PC-3 (cell line): ENCODE results near the gene SORBS2. TPM values are rescaled to one million over a fixed set of nuclear protein-coding genes. Genes with fewer than 3 reads are reported as not detected.
"Not testable (repeated sequence)": the region's sequence is repeated elsewhere in the genome, so short reads cannot be mapped to it uniquely, and the experiment has no call there.

ENCODE experiments used
- ATAC-seq: fragments of 200-7000 bp; cut with Tn5 transposase; 2 replicates; pipeline ENCODE4 v1.9.1; 2020; ENCODE audit warnings: mild to moderate bottlenecking, moderate library complexity
- BruUV-seq: library from RNA; stranded (reverse); fragments of 400-500 nt; replicated peaks from 2 replicates; lab custom pipeline; 2021; lab: Mats Ljungman, UMichigan
- CTCF ChIA-PET: fragments of 300-600 bp; sonication (Branson Sonifier 250); formaldehyde crosslinking; loops from one replicate; lab custom pipeline; 2022; ENCODE audit warnings: antibody characterized with exemption; lab: Charles Lee
- POLR2A ChIA-PET: fragments of 300-600 bp; sonication (Branson Sonifier 250); formaldehyde crosslinking; loops from one replicate; lab custom pipeline; 2022; ENCODE audit warnings: antibody characterized with exemption; ENCODE audit not compliant: unreplicated experiment; lab: Charles Lee
- DNase-seq: peaks from one replicate; pipeline ENCODE4 v3.0.0-alpha.2; 2015
- H2AFZ ChIP-seq: fragments of 300-600 bp; sonication (generic); 2 replicates; pipeline ENCODE4 v1.6.0; 2016; ENCODE audit warnings: antibody characterized with exemption, low read length
- H3F3A ChIP-seq: fragments of 300-600 bp; sonication (generic); one replicate; pipeline ENCODE4 v1.6.0; 2017; ENCODE audit warnings: antibody characterized with exemption, low read length, control low read depth, mild to moderate bottlenecking; ENCODE audit not compliant: unreplicated experiment
- H3K27ac ChIP-seq: fragments of 300-600 bp; sonication (generic); 2 replicates; pipeline ENCODE4 v1.5.1; 2016; ENCODE audit warnings: mild to moderate bottlenecking, low read length
- H3K27me3 ChIP-seq: fragments of 300-600 bp; sonication (generic); 2 replicates; pipeline ENCODE4 v1.6.1; 2016; ENCODE audit warnings: low read length, mixed read lengths
- H3K36me3 ChIP-seq: fragments of 300-600 bp; sonication (generic); 2 replicates; pipeline ENCODE4 v1.6.1; 2016; ENCODE audit warnings: low read depth, mixed run types, low read length, mixed read lengths
- H3K4me1 ChIP-seq: fragments of 300-600 bp; sonication (generic); 2 replicates; pipeline ENCODE4 v1.5.1; 2016; ENCODE audit warnings: low read length; ENCODE audit not compliant: insufficient read depth
- H3K4me2 ChIP-seq: fragments of 300-600 bp; sonication (generic); 2 replicates; pipeline ENCODE4 v1.6.0; 2016; ENCODE audit warnings: low read length
- H3K4me3 ChIP-seq: fragments of 300-600 bp; sonication (generic); 2 replicates; pipeline ENCODE4 v1.5.1; 2016; ENCODE audit warnings: mild to moderate bottlenecking, low read length, mixed read lengths
- H3K79me2 ChIP-seq: fragments of 300-600 bp; sonication (generic); 2 replicates; pipeline ENCODE4 v1.6.1; 2017; ENCODE audit warnings: low read length, mixed read lengths
- H3K9ac ChIP-seq: fragments of 300-600 bp; sonication (generic); 2 replicates; pipeline ENCODE4 v1.6.0; 2016; ENCODE audit warnings: mild to moderate bottlenecking, low read length
- H3K9me2 ChIP-seq: fragments of 300-600 bp; sonication (generic); replicated peaks from 2 replicates; pipeline ENCODE4 v1.6.1; 2016; ENCODE audit warnings: mixed run types, low read length, mixed read lengths
- H3K9me3 ChIP-seq: fragments of 300-600 bp; sonication (generic); 2 replicates; pipeline ENCODE4 v1.6.1; 2016; ENCODE audit warnings: low read length, mixed read lengths
- H4K20me1 ChIP-seq: fragments of 300-600 bp; sonication (generic); 2 replicates; pipeline ENCODE4 v1.6.1; 2016; ENCODE audit warnings: low read length, mixed read lengths
- EZH2 ChIP-seq: fragments of 300-600 bp; sonication (generic); IDR thresholded peaks from one replicate; pipeline ENCODE4 v1.6.1; 2017; ENCODE audit warnings: antibody characterized with exemption, mild to moderate bottlenecking, low read length; ENCODE audit not compliant: unreplicated experiment
- EZH2phosphoT487 ChIP-seq: fragments of 300-600 bp; sonication (generic); IDR thresholded peaks from 2 replicates; pipeline ENCODE4 v1.6.1; 2018; ENCODE audit warnings: mild to moderate bottlenecking, antibody characterized with exemption, low read length, borderline replicate concordance
- intact Hi-C: fragments of 100-400 bp; cut with micrococcal nuclease; formaldehyde crosslinking; loops from 2 replicates; pipeline ENCODE4 v1.9.0; 2023
- total RNA-seq: library from RNA; depleted of rRNA; stranded (reverse); fragments of >200 nt; gene quantifications from 2 replicates; pipeline ENCODE4 v1.2.3, GENCODE V29; 2014
- TF ChIP-seq, protein P1 (sequence below): fragments of 300-600 bp; sonication (generic); conservative IDR thresholded peaks from 2 replicates; pipeline ENCODE4 v1.5.1; 2017; ENCODE audit warnings: antibody characterized with exemption, low read depth, mild to moderate bottlenecking, low read length

SORBS2 gene
- total RNA-seq, 1 experiment from 2014 or later = 3.6 TPM

DNA sequence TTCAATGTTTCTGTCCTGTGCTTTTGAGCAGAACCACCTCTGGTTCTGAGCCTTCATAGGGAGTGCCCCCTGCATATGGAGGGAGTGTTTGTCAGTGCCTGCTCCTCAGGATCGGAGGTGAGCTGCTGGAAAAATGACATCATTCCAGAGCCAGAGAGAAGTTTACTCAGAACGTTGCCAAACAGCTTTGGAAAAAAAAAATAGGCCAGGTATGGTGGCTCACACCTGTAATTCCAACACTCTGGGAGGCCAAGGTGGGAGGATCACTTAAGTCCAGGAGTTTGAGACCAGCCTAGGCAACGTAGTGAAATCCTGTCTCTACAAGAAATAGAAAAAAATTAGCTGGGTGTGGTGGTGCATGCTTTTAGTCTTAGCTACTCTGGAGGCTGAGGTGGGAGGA is 249.5 kb downstream of the SORBS2 start:
- CTCF ChIA-PET = interaction anchor here (0.5 kb wide), 1 partner anchor 124 kb away, joined by 3 read pairs; no protein-coding TSS in a partner anchor
- POLR2A ChIA-PET = no interaction called here
- no TSS peak for BruUV-seq

DNA sequence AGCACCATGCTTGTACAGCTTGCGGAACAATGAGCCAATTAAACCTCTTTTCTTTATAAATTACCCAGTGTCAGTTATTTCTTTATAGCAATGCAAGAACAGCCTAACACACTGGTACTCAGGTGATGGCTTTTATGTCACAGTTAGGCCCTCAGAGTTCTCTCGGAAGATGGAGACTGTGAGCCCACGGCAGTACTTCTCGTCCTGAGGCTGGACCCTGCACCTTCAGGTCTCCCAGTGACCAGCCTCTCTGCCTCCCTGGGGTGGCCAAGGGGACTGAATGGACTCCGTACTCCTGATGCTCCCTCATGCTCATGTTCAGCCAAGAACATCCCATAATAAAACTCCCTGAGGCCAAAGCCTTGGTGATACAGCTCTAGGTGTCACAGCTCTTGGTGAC is 251.7 kb downstream of the SORBS2 start:
- Histone ChIP-seq H4K20me1 (no peaks in the 10 kb centered on the region), H3K27me3 (no peaks in the 10 kb centered on the region), H3K9me3 (no peaks in the 10 kb centered on the region), H3K4me2 (no peak overlapping the region), H3K4me1 (peaks cover 5% of the 10 kb centered on the region; the same call in 1 of the 2 replicates), H3K9me2 (no peaks in the 10 kb centered on the region), H3K9ac (no peak overlapping the region), H3K79me2 (no peaks in the 10 kb centered on the region), H3K36me3 (no peaks in the 10 kb centered on the region), H2AFZ (peak overlapping the region; percentile 43; the same call in 1 of the 2 replicates), H3K4me3 (no peak overlapping the region), H3F3A (no peaks in the 10 kb centered on the region), H3K27ac (0 out of 2 replicates have a peak overlapping the region, but pooled peaks have one; percentile 3)
- ATAC-seq = no peak
- TF ChIP-seq EZH2phosphoT487 = no peak
- no peak for TF ChIP-seq EZH2
- BruUV-seq = no TSS peak
- intact Hi-C loops = no loop called here
- POLR2A ChIA-PET = no interaction called here
- no peak for DNase-seq
- CTCF ChIA-PET = no interaction called here

More for the DNA sequence above, 249.5 kb downstream of the SORBS2 start:
- Histone ChIP-seq H2AFZ (no peak overlapping the region), H3K9me2 (no peaks in the 10 kb centered on the region), H3K27me3 (no peaks in the 10 kb centered on the region), H3K27ac (no peak overlapping the region), H3K9me3 (no peaks in the 10 kb centered on the region), H3K4me3 (no peak overlapping the region), H3F3A (no peaks in the 10 kb centered on the region), H3K4me2 (no peak overlapping the region), H3K9ac (no peak overlapping the region), H3K36me3 (no peaks in the 10 kb centered on the region), H3K4me1 (peaks cover 5% of the 10 kb centered on the region; the same call in 1 of the 2 replicates), H3K79me2 (no peaks in the 10 kb centered on the region), H4K20me1 (no peaks in the 10 kb centered on the region)
- TF ChIP-seq, protein P1, sequence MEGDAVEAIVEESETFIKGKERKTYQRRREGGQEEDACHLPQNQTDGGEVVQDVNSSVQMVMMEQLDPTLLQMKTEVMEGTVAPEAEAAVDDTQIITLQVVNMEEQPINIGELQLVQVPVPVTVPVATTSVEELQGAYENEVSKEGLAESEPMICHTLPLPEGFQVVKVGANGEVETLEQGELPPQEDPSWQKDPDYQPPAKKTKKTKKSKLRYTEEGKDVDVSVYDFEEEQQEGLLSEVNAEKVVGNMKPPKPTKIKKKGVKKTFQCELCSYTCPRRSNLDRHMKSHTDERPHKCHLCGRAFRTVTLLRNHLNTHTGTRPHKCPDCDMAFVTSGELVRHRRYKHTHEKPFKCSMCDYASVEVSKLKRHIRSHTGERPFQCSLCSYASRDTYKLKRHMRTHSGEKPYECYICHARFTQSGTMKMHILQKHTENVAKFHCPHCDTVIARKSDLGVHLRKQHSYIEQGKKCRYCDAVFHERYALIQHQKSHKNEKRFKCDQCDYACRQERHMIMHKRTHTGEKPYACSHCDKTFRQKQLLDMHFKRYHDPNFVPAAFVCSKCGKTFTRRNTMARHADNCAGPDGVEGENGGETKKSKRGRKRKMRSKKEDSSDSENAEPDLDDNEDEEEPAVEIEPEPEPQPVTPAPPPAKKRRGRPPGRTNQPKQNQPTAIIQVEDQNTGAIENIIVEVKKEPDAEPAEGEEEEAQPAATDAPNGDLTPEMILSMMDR = no peak
- TF ChIP-seq EZH2 (no peak), EZH2phosphoT487 (no peak)
- DNase-seq (no peak), ATAC-seq (no peak)
- intact Hi-C loops = no loop called here

DNA sequence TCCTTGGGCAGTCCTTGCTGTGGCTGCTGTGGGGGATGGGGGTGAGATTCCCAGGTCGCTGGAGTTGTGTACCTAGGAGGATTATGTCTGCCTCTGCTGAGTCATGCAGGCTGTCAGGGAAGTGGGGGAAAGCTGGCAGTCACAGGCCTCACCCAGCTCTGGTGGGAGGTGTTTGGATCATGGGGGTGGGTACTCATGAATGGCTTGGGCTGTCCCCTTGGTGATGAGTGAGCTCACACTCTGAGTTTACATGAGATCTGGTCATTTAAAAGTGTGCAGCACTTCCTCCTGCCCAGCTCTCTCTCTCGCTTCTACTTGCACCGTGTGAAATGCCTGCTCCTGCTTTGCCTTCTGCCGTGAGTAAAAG is 252.1 kb downstream of the SORBS2 start:
- BruUV-seq = no TSS peak
- no peaks in the 10 kb centered on the region for H3K9me2 ChIP-seq
- H3K4me3 ChIP-seq = no peak overlapping the region
- H3K4me2 ChIP-seq = no peak overlapping the region
- H2AFZ ChIP-seq = peak overlapping the region; percentile 43; the same call in 1 of the 2 replicates
- H3K27me3 ChIP-seq = no peaks in the 10 kb centered on the region
- DNase-seq = peak; percentile 49
- TF ChIP-seq, protein P1 = no peak
- TF ChIP-seq EZH2 = no peak
- no peak for TF ChIP-seq EZH2phosphoT487
- H3K27ac ChIP-seq = 0 out of 2 replicates have a peak overlapping the region, but pooled peaks have one; percentile 3
- intact Hi-C loops = no loop called here
- POLR2A ChIA-PET = no interaction called here
- no peaks in the 10 kb centered on the region for H4K20me1 ChIP-seq
- H3K79me2 ChIP-seq = no peaks in the 10 kb centered on the region
- no peaks in the 10 kb centered on the region for H3F3A ChIP-seq
- ATAC-seq = peak; percentile 71
- peaks cover 5% of the 10 kb centered on the region; the same call in 1 of the 2 replicates for H3K4me1 ChIP-seq
- H3K9ac ChIP-seq = no peak overlapping the region
- CTCF ChIA-PET = no interaction called here
- no peaks in the 10 kb centered on the region for H3K9me3 ChIP-seq
- H3K36me3 ChIP-seq = no peaks in the 10 kb centered on the region

DNA sequence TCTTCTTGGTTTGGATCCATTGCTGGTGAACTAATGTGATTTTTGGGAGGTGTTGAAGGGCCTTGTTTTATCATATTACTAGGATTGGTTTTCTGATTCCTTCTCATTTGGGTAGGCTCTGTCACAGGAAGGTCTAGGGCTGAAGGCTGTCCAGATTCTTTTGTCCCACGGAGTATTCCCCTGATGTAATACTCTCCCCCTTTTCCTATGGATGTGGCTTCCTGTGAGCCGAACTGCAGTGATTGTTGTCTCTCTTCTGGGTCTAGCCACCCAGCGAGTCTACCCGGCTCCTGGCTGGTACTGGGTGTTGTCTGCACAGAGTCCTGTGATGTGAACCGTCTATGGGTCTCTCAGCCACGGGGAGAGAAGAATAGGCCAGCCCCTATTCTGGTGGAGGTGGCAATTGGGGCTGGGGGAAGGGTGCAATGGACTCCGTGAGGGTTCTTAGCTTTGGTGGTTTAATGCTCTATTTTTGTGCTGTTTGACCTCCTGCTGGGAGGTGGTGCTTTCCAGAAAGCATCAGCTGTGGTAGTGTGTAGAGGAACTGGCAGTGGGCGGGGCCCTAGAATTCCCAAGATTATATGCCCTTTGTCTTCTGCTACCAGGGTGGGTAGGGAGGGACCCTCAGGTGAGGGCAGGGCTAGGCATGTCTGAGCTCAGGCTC is 252.6 kb downstream of the SORBS2 start:
- H3K4me3 ChIP-seq, H2AFZ ChIP-seq, DNase-seq, H3K9me2 ChIP-seq, H3K4me1 ChIP-seq, H3K36me3 ChIP-seq, H3F3A ChIP-seq, H3K9me3 ChIP-seq, POLR2A ChIA-PET, H3K4me2 ChIP-seq, ATAC-seq, BruUV-seq, H3K79me2 ChIP-seq, H3K9ac ChIP-seq, H4K20me1 ChIP-seq, intact Hi-C loops, H3K27me3 ChIP-seq, H3K27ac ChIP-seq, CTCF ChIA-PET: not testable (repeated sequence)
